HG03280 (cell line): ENCODE results near the gene AOAH.
"Not testable (repeated sequence)": the region's sequence is repeated elsewhere in the genome, so short reads cannot be mapped to it uniquely, and the experiment has no call there.

ENCODE experiments used
- ATAC-seq: cut with Tn5 transposase; IDR thresholded peaks from one replicate; pipeline ENCODE4 v1.9.1; 2021; ENCODE audit warnings: mild to moderate bottlenecking, moderate library complexity; ENCODE audit not compliant: unreplicated experiment

The AOAH gene

GRCh38 chr7:36659172-36659516, 65.2 kb downstream of the AOAH start:
- no peak for ATAC-seq

DNA sequence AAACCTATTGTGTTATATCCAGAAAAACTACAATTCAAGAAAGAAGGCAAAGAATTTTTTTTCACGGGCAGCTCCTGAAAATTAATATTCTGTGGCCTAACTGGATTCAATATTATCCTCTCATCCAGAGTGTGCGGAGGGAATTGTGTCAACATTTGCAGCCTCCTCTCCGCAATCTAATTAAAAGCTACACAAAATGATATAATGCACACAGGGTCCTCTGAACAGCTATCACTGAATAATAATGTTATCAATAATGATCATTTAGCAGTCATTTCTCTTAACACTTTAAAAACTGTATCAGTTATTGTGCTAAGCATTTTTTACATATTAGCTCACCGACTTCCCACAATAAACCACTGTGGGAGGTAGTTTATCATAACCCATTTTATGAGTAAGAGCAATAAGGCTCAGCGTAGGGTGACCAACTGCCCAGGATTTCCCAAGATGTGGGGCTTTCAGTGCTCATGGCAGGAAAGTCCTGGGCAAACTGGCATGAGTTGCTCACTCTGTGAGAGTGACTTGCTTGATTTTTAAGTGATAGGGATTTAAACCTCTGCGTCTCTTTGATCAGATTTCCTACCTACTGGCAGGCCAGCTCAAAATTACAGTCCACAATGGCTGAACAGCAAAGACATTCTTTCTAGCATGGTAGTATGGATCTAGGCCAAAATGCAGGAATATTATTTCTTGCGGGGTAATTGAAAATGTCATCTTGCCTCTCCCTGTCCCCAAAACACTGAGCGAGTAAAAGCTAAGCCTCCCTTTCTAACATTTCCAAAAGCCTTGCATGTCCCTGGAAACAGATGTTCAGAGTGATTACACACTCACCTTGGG, 65.7 kb downstream of the AOAH start:
- ATAC-seq, result no peak

GRCh38 chr7:36657036-36657660, 67.1 kb downstream of the AOAH start:
- ATAC-seq, result no peak

DNA sequence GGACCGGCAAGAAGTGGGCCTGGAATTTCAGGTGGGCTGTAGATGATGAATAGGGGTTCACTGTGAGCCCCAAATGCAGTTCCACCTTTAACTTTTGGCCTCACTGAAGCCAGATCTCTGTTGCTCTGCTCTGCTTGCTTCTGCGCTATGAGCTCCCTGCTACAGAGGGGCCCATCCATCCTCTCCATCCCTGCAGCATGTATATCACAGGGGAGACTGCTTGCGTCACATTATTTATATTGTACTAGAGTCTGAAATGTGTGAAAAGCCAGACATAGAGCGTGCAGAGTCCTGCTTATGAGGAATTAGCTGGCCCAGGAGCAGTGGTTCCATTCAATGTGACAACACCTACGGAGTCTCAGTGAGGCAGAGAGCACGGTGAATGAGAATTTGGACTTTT, 69.9 kb downstream of the AOAH start:
- no peak for ATAC-seq

GRCh38 chr7:36653663-36654355, 70.5 kb downstream of the AOAH start:
- no peak for ATAC-seq

DNA sequence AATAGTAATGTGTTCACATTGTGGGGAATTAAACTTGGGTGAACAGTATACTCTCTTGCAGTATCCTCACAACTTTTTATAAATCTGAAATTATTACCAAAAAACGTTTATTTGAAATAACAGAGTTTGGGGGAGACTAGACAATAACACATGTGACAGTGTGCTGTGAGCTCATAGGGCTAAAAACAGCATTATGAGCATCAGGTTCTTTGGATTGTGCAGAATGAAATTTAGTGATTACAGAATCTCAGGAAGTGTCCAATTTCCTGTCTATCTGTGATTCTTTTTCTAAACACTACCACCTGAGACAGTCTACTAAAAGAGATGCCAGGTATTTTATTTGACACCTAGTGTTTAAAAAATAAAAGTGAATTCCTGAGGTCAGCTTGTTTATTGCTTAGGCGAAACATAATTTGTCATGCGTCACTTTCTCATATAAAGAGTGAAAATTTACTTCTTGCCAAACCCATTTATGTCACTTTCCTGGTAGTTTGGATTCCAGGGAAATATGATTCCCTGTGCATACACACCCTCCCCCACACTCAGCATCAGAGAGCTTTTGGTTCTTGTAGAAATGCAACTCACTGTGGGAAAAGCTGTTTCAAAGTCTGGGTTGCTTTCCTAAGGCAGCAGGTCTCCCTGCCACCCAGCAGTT, 71.2 kb downstream of the AOAH start:
- ATAC-seq, result no peak

DNA sequence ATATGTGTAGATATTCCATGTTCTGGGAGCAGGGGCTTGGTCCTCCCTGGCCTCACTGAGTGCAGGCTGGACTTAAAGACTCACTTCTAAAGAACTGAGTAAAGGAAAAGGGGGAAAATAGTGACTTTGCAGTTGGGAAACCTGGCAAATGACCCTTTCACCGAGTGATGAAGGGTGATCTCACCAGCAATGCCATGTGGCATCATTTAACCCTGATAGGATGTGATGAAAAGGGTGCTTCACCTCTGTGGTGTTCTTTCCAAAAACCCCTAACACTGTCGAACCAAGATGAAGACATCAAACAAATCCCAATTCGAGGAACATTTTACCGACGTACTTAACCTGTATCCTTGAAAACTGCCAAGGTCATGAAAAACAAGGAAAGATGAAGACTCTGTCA, 71.9 kb downstream of the AOAH start:
- no peak for ATAC-seq

GRCh38 chr7:36651404-36651803, 72.9 kb downstream of the AOAH start:
- ATAC-seq, result no peak

DNA sequence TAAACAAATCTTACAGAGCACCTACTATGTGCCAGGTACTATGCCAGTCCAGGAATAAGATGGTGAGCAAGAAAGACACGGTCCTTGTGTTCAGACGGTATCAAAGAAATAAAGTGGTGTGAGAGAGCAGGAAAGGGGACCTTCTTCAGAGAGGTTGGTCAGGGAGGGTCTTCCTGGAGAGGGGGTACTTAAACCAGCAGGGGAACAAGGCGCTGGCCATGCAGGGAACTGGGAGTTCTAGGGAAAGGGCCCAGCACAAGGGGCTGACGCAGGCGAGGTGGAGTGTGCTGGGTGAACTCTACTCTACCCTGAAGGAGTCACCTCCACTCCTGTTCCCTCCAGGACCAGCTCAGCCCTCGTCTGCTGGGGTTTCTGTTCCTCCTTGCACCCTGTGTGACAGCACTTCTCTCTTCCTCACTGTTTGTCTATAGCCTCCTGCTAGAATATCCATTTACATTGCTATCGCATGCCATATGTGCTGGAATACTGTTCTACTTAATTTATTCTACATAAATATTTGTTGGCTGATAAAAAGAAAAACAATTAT, 73.5 kb downstream of the AOAH start:
- ATAC-seq, result no peak

- ATAC-seq, result no peak
Measured at GRCh38 chr7:36650320-36650719, 74.0 kb downstream of the AOAH start.

DNA sequence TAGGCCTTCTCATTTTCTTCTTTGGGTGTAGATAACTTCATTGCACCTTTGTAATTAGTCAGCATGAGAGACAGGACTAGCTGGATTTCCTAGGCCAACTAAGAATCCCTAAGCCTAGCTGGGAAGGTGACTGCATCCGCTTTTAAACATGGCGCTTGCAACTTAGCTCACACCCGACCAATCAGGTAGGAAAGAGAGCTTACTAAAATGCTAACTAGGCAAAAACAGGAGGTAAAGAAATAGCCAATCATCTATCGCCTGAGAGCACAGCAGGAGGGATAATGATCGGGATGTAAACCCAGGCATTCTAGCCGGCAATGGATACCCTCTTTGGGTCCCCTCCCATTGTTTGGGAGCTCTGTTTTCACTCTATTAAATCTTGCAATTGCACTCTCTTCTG, 75.0 kb downstream of the AOAH start:
- ATAC-seq, result not testable (repeated sequence)

DNA sequence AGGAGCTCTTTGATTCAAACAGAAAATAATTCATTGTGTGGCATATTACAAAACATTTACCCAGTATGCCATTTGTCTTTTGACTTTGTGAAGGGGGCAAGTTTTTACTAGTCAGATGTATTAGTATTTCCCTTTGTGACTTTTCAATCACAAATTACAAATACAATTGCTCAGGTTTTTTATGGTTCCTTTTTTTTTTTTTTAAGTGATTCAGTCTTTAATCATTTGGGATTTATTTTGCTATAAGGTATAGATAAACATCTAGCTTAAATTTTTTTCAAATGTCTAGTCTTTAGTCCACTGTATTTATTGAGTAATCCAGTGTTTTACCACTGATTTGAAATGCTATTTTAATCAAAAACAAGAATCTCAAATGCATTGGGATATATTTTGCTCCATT, 75.9 kb downstream of the AOAH start:
- no peak for ATAC-seq

DNA sequence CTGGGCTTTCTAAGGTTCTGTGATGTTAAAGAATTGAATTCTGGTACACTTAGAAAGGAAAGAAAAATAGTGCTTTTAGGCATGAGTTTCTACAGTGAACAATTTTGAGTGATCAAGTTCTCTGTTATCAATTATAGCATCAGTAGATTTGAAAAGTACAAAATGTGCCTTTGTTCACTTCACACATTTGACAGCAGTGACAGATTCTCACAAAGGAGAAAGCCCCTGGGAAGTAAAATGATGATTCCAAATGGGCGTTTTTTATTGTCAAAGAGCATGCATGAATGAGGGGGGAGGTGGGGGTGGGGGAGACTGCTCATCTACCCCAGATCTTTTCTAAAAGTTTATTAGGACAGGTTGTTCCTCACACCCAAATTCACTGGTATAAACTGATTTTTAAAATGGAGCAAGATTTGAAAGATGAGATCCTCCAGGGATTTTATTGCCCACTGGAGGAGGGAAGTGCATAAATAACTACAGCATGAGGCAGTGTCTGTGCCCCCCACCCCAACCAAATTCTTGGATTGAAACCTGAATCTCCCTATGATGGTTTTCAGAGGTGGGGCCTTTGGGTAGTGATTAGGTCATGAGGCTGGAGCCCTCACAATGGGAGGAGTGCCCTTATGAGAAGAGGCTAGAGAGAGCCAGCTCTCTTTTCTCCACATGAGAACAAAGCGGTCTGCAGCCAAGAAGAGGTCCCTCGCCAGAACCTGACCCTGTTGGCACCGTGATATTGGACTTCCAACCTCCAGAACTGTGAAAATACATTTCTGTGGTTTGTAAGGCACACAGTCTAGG, 79.5 kb downstream of the AOAH start:
- no peak for ATAC-seq

- no peak for ATAC-seq
Measured at GRCh38 chr7:36642414-36642813, 81.9 kb downstream of the AOAH start.

GRCh38 chr7:36642010-36642409, 82.3 kb downstream of the AOAH start:
- no peak for ATAC-seq

- no peak for ATAC-seq
Measured at GRCh38 chr7:36640682-36641081, 83.6 kb downstream of the AOAH start.

GRCh38 chr7:36639826-36640225, 84.5 kb downstream of the AOAH start:
- no peak for ATAC-seq

DNA sequence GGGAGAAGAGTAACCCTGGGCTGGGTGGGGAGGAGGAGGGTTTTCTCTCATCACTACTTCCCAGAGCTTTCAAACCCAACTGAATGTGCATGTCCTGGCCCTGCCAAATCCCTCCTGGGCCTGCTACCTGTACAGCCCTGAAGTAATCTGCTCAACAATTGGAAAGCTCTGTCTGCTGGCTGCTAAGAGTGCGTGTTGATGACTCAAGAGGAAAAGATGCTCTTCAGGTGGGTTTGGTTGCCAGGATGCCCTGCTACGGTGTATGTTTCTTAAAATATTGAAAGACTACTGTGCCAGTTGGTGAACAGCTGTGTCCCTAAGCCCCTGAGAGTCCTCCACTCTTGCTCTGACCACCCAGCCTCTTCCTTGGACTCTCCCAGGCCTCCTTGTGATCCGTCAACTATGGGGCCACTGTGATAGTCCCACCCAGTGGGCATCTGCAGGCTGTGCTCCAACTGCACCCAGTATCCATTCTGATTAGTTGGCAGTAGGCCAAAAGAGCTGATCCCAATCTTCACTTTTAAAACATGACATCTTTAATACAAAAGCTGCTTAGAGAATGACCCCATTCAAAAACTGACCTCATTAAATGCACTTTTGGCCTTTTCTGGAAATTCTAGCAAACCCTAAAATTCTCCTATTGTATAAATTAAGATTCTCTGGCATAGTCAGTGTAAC, 85.6 kb downstream of the AOAH start:
- ATAC-seq, result no peak

GRCh38 chr7:36638140-36638539, 86.2 kb downstream of the AOAH start:
- ATAC-seq, result no peak

DNA sequence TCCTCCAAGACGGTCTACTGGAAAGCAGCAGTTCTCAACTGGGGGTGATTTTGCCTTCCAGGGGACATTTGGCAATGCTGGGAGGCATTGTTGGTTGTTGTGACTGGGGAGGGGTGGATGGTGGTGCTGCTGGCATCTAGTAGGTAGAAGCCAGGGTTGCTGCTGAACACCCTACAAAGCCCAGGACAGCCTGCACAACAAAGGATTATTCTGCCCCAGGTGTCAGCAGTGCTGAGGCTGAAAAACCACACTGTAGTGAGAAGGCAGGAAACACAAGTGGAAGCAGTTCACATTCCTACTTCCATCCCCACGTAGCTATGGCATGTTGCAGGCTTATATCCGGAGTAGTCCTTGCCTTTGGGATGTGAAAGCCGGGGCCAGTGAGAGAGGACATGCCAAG, 86.9 kb downstream of the AOAH start:
- ATAC-seq, result no peak
